GM21529 (cell line): ENCODE data around the gene TALDO1.
A peak's percentile ranks its signal among the peaks of the same experiment; 100 is the strongest.

ENCODE experiments used
- ATAC-seq: cut with Tn5 transposase; IDR thresholded peaks from one replicate; pipeline ENCODE4 v1.9.1; 2021; ENCODE audit not compliant: unreplicated experiment

TALDO1 gene

GRCh38 chr11:714436-714835 lies 32.8 kb upstream of the TALDO1 start:
- no peak for ATAC-seq

- ATAC-seq: no peak
Measured at GRCh38 chr11:719214-720016, 27.8 kb upstream of the TALDO1 start.

- no peak for ATAC-seq
Measured at GRCh38 chr11:720017-720641, 27.1 kb upstream of the TALDO1 start.

GRCh38 chr11:720642-721246 lies 26.5 kb upstream of the TALDO1 start:
- no peak for ATAC-seq

- ATAC-seq: no peak
Measured at GRCh38 chr11:721247-721740, 26.0 kb upstream of the TALDO1 start.

- ATAC-seq: no peak
Measured at GRCh38 chr11:721741-722345, 25.4 kb upstream of the TALDO1 start.

- ATAC-seq: no peak
Measured at GRCh38 chr11:722346-722811, 24.9 kb upstream of the TALDO1 start.

GRCh38 chr11:723120-723883 lies 24.0 kb upstream of the TALDO1 start:
- no peak for ATAC-seq

GRCh38 chr11:724049-724777 lies 23.1 kb upstream of the TALDO1 start:
- ATAC-seq: no peak

- ATAC-seq: no peak
Measured at GRCh38 chr11:724778-725386, 22.4 kb upstream of the TALDO1 start.

- no peak for ATAC-seq
Measured at GRCh38 chr11:725624-726202, 21.6 kb upstream of the TALDO1 start.

GRCh38 chr11:726278-727220 lies 20.7 kb upstream of the TALDO1 start:
- ATAC-seq: no peak

- no peak for ATAC-seq
Measured at GRCh38 chr11:727281-727701, 20.0 kb upstream of the TALDO1 start.

GRCh38 chr11:727859-728748 lies 19.2 kb upstream of the TALDO1 start:
- ATAC-seq: peak; percentile 54

- no peak for ATAC-seq
Measured at GRCh38 chr11:728901-729491, 18.3 kb upstream of the TALDO1 start.

- no peak for ATAC-seq
Measured at GRCh38 chr11:729492-730074, 17.7 kb upstream of the TALDO1 start.
